SJCRH30 (cell line): ENCODE data around the gene GNG13. TPM values are rescaled to one million over a fixed set of nuclear protein-coding genes. Genes with fewer than 3 reads are reported as not detected.
"Not testable (repeated sequence)": the region's sequence is repeated elsewhere in the genome, so short reads cannot be mapped to it uniquely, and the experiment has no call there.

Experiments used
- DNase-seq, 2 experiments: peaks; one replicate each; pipeline ENCODE4 v3.0.0-alpha.2; 2015 to 2020
- H3K27ac ChIP-seq: fragments of 250-450 bp; sonication (Bioruptor Pico); 2 replicates; pipeline ENCODE4 v1.5.1; 2020; ENCODE audit warnings: mild to moderate bottlenecking, moderate library complexity
- H3K27me3 ChIP-seq: fragments of 250-450 bp; sonication (Bioruptor Pico); 2 replicates; pipeline ENCODE4 v1.5.1; 2020; ENCODE audit warnings: mild to moderate bottlenecking, moderate library complexity
- H3K36me3 ChIP-seq: fragments of 250-450 bp; sonication (Bioruptor Pico); 2 replicates; pipeline ENCODE4 v1.5.1; 2020; ENCODE audit warnings: mild to moderate bottlenecking, moderate library complexity
- H3K4me1 ChIP-seq: fragments of 250-450 bp; sonication (Bioruptor Pico); 2 replicates; pipeline ENCODE4 v1.5.1; 2020; ENCODE audit warnings: mild to moderate bottlenecking, moderate library complexity
- H3K4me3 ChIP-seq: fragments of 250-450 bp; sonication (Bioruptor Pico); 2 replicates; pipeline ENCODE4 v1.5.1; 2020; ENCODE audit warnings: mild to moderate bottlenecking, moderate library complexity
- H3K9me3 ChIP-seq: fragments of 250-450 bp; sonication (Bioruptor Pico); replicated peaks from 2 replicates; pipeline ENCODE4 v1.5.1; 2020; ENCODE audit warnings: mild to moderate bottlenecking, moderate library complexity
- total RNA-seq: library from RNA; depleted of rRNA; stranded (reverse); fragments of >200 nt; shearing (Covaris generic); gene quantifications from 2 replicates; pipeline ENCODE4 v1.2.3, GENCODE V29; 2014

GNG13 gene
- total RNA-seq, 1 experiment from 2014 or later = not detected

DNA sequence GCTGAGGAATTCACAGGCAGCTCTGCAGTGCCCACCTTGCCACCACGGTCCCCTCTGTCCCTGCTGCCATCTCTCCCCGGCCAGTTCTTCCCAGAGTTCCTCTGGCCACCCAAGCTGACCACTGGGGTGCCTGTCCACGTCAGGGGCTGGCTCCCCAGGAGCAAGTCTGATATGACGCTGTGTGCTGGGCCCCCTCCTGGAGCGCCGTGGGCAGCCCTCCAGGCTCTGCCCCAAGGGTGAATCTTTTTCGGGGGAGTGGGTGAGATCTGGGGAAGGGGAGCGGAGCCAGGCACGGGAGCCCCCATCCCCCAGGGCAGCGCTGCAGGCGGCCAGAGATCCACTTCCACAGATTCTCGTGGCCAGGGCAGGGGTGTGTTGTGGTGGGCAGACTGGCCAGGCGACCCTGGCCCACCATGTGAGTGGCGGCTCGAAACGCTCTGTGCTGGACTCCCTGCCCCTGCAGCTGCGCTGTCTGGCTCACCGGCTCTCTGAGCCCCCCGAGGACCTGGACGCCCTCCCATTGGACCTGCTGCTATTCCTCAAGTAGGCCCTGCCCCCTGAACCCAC, 36.3 kb downstream of the GNG13 start:
- H3K4me3 ChIP-seq = no peak overlapping the region
- H3K27ac ChIP-seq = no peak overlapping the region
- DNase-seq = no peak
- no peaks in the 10 kb centered on the region for H3K9me3 ChIP-seq
- H3K4me1 ChIP-seq = no peaks in the 10 kb centered on the region
- H3K27me3 ChIP-seq = peaks cover 29% of the 10 kb centered on the region
- no peaks in the 10 kb centered on the region for H3K36me3 ChIP-seq

- no peak for DNase-seq
- Histone ChIP-seq H3K27ac (no peak overlapping the region), H3K4me3 (no peak overlapping the region), H3K4me1 (no peaks in the 10 kb centered on the region), H3K36me3 (no peaks in the 10 kb centered on the region), H3K27me3 (peaks cover 29% of the 10 kb centered on the region), H3K9me3 (no peaks in the 10 kb centered on the region)
Measured at GRCh38 chr16:763369-764183, 37.0 kb downstream of the GNG13 start.

DNA sequence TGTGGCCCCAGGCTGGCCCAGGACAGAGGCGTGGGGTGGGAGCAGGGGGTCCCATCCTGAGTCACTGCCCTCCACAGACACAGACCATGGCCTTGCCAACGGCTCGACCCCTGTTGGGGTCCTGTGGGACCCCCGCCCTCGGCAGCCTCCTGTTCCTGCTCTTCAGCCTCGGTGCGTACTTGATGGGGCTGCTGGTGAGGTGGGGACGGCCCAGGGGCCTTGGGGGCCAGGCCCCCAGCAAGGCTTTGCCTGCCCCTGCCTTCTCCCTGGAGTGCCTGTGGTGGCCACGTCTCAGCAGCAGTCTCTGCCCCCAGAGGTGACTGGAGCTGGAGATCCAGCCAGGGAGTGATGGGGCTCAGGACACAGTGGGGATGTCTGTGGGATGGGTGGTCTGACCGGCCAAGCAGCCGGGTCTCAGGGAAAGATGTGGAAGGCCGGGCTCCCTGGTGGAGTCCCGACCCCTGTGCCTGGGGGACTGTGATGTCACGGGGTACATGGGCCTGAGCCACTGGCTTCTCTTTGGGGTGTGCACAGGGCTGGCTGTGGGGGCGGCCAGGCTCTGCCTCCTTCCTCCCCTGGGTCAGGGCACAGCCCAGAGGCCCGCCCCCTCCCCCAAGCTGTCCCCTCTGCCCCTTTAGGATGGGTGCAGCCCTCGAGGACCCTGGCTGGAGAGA, 37.8 kb downstream of the GNG13 start:
- Histone ChIP-seq H3K27ac (no peak overlapping the region), H3K27me3 (peaks cover 29% of the 10 kb centered on the region), H3K4me1 (no peaks in the 10 kb centered on the region), H3K9me3 (no peaks in the 10 kb centered on the region), H3K4me3 (no peak overlapping the region), H3K36me3 (no peaks in the 10 kb centered on the region)
- DNase-seq = no peak

DNA sequence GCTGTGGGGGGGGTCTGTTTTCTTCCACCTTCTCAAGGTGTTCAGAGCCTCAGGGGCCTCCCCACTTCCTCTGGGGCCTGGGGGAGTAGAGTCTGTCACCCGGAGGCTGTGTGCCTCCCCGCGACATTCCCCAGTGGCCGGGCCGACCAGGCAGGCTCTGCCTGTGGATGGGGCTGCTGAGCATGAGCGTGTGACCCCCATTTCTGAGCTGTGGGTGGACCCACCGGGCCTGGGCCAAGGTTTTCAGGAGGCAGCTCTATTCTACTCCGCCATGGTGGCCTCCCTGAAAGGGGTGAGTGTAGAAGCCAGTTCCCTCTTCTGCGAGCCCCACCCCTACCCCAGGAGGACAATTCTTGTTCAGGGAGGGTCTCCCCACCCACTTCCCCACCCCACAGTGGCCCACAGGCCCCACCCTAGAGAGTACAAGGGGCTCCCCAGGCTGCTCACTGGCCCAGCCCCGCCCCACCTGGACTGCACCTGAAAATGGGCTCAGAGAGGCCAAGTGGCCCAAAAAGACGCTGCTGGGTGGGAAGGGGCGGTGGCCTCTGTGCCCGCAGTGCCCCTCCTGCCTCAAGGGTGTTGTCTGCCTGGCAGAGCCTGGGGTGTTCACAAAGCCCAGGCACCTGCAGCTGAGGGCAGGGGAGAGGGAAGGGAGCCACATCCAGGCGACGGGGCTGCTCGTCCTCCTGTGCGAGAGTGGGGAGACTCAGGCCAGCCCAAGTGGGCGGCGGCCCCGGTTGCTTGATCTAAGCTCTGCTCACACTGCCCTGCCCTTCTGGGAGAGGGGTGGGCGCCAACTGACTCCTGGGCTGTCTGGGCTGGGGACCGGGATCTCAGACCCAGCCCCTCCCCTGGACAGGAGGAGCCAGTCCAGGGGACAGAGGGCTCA, 38.7 kb downstream of the GNG13 start:
- no peaks in the 10 kb centered on the region for H3K4me1 ChIP-seq
- no peaks in the 10 kb centered on the region for H3K36me3 ChIP-seq
- H3K4me3 ChIP-seq = no peak overlapping the region
- H3K27ac ChIP-seq = no peak overlapping the region
- H3K9me3 ChIP-seq = no peaks in the 10 kb centered on the region
- H3K27me3 ChIP-seq = peaks cover 29% of the 10 kb centered on the region
- DNase-seq = no peak

DNA sequence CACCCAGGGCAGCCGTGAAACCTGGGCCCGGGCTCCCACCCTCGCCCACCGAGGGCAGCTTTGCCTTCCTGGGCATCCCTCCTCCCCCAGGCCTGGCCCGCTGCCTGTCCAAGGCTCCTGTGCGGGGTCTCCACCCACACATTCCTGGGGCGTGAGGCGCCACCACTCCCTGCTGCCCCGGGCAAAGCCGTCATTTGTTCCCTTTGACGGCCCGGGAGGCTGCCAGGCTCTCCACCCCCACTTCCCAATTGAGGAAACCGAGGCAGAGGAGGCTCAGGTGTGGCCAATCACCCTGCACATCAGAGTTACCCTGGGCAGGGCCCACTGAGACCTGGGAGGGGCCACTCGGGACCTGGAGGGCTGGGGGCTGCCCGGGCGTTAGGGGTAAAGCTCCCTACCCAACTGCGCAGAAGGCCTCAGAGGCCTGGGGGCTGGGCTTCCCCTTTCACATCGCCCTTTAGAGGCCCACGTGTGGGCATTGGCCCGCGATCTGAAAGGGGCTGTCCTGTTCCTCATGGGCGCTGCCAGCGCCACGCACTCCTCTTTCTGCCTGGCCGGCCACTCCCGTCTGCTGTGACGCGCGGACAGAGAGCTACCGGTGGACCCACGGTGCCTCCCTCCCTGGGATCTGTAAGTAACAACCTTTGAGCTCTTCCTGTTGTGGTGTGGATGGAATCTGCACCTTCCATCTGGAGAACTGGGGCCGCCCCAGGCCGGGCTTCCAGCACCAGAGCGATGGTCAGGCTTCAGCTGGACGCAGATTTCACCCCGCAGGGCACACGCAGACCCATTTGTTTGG, 39.8 kb downstream of the GNG13 start, which contains the start of gene MSLN:
MSLN (plus strand) TSS at position 190 of the 799 bp plus-strand sequence. CDS start 1,947 bp downstream, outside the sequence.
- DNase-seq = no peak
- H3K4me1 ChIP-seq = no peaks in the 10 kb centered on the region

DNA sequence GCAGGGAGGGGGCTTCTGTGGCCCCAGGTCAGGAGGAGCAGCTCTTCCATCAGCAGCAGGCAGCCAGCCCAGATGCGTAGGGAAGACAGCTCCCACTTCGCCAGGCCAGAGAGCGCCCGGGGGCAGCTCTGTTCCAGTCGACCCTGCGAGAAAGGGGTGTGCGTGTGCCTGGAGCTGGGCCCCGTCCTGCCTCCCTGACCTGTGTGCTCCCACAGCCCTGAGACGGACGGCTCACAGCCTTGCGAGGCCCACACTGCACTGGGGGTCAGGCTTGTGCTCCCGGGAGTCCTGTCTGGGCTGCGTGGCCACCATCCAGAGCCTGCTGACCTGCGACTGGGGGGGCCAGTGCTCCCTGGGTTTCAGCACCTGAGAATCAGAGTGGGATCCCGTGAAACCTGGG, 40.5 kb downstream of the GNG13 start:
- Histone ChIP-seq H3K4me1 (no peaks in the 10 kb centered on the region), H3K27ac (no peak overlapping the region), H3K36me3 (no peaks in the 10 kb centered on the region), H3K4me3 (no peak overlapping the region), H3K27me3 (peaks cover 29% of the 10 kb centered on the region), H3K9me3 (no peaks in the 10 kb centered on the region)
- DNase-seq = no peak

More for the DNA sequence above, 39.8 kb downstream of the GNG13 start, which contains the start of gene MSLN:
- Histone ChIP-seq H3K27me3 (peaks cover 29% of the 10 kb centered on the region), H3K4me3 (no peak within 1 kb of the TSS), H3K36me3 (no peaks in the 10 kb centered on the region), H3K27ac (no peak within 1 kb of the TSS), H3K9me3 (no peaks in the 10 kb centered on the region)

DNA sequence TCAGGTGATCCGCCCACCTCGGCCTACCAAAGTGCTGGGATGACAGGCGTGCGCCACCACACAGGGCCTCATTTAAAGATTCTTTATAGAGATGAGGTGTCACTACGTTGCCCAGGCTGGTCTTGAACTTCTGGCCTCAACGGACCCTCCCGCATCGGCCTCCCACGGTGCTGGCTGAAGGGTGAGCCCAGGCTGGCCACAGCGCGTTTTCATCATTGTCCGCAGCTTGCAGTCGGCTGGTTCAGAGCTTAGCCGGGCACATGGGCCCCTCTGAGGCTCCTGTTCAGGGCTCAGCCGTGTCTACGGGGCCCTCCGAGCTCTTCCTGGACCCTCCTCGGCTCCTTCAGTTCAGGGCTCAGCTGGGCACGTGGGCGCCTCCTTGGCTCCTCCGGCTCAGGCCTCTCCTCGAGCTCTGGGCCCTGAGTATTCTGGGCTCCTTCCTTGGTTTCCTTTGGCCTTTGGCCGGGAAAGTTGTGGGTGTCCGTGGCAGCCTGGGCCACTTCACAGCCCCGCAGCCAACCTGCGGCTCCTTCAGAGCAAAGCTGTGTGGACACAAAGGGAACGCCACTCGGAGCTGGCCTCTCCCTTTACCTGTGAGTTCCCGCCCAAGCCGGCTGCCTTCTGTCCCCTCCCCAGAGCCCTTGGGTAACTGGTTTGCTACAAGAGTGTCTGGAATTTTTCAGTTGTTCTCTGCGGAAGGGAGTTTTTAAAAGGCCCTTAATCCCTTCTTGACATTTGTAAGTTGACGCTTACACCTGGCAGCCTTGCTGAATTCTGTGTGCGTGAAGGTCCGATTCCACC, 41.2 kb downstream of the GNG13 start:
- Histone ChIP-seq H3K9me3 (no peaks in the 10 kb centered on the region), H3K27ac (no peak overlapping the region), H3K4me3 (no peak overlapping the region), H3K27me3 (peaks cover 29% of the 10 kb centered on the region), H3K36me3 (no peaks in the 10 kb centered on the region), H3K4me1 (no peaks in the 10 kb centered on the region)
- DNase-seq = no peak

DNA sequence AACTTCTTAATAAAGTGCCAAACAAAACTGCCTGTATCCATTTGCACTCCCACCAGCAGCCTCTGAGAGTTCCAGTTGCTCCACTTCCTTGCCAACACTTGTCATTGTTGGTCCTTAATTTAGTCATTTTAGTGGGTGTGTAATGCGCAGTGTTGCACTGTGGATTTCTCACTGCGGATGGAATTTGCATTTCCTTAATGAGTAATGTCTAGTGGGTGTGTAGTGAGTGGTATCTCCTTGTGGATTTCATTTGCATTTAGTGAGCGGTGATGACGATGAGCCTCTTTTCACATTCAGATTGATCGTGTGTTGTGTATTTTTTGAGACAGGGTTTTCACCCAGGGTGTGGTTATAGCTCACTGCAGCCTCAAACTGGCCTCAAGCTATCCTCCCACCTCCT, 44.1 kb downstream of the GNG13 start:
- Histone ChIP-seq H3K4me1 (no peaks in the 10 kb centered on the region), H3K9me3 (no peaks in the 10 kb centered on the region), H3K36me3 (no peaks in the 10 kb centered on the region), H3K4me3 (no peak overlapping the region), H3K27ac (no peak overlapping the region), H3K27me3 (peaks cover 31% of the 10 kb centered on the region)
- DNase-seq = no peak

DNA sequence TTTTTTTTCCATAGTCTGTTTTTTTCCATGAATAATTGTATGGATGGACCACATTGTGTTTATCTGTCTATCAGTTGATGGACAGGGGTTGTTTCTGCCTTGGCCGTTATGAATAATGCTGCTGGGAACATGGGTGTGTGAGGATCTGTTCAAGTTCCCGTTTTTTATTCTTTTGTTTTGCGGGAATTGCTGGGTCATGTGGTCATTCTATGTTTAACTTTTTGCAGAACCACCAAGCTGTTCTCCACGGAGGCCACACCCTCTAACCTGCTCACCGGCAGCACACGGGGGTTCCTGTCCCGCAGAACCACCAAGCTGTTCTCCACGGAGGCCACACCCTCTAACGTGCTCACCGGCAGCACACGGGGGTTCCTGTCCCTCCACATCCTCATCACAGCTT, 45.9 kb downstream of the GNG13 start:
- no peak for DNase-seq
- H3K4me3 ChIP-seq = no peak overlapping the region
- no peak overlapping the region for H3K27ac ChIP-seq
- H3K4me1 ChIP-seq = no peaks in the 10 kb centered on the region
- no peaks in the 10 kb centered on the region for H3K9me3 ChIP-seq
- peaks cover 32% of the 10 kb centered on the region for H3K27me3 ChIP-seq
- no peaks in the 10 kb centered on the region for H3K36me3 ChIP-seq

DNA sequence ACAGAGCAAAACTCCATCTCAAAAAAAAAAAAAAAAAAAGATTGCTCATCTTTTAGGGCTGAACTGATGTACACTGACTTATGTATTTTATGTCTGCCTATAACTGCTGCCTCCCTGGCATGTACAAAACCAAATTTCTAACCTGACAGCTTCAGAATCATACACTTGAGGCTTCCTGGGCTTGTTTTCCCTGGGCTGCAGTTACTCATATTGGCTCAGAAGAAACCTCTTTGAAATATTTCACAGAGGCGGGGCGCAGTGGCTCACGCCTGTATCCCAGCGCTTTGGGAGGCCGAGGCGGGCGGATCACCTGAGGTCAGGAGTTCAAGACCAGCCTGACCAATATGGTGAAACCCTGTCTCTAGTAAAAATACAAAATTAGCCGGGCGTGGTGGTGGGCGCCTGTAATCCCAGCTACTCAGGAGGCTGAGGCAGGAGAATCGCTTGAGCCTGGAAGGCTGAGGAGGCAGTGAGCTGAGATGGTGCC, 46.4 kb downstream of the GNG13 start:
- H3K27me3 ChIP-seq = peaks cover 35% of the 10 kb centered on the region
- not testable (repeated sequence) for H3K4me3 ChIP-seq, H3K4me1 ChIP-seq, H3K9me3 ChIP-seq, H3K36me3 ChIP-seq, DNase-seq, H3K27ac ChIP-seq

DNA sequence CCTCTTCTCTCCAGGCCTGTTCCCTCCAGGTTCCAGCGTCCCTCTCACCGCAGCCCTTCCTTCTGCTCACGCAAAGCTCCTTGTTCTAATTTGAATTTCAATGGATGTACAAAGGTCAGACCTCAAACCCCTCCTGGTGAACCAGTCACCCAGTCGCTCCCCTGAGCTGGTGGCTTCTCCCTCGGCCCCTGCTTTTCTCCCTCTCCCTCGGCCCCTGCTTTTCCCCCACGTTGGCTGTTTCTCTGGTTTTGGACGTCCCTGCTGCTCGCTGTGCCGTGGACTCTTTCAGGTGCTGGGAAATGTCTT, 48.6 kb downstream of the GNG13 start:
- Histone ChIP-seq H3K4me3 (no peak overlapping the region), H3K36me3 (no peaks in the 10 kb centered on the region), H3K27ac (no peak overlapping the region), H3K9me3 (no peaks in the 10 kb centered on the region), H3K27me3 (peaks cover 54% of the 10 kb centered on the region), H3K4me1 (no peaks in the 10 kb centered on the region)
- DNase-seq = no peak

- no peak overlapping the region for H3K4me3 ChIP-seq
- H3K27me3 ChIP-seq = peaks cover 56% of the 10 kb centered on the region
- DNase-seq = no peak
- H3K27ac ChIP-seq = no peak overlapping the region
- no peaks in the 10 kb centered on the region for H3K36me3 ChIP-seq
- H3K9me3 ChIP-seq = no peaks in the 10 kb centered on the region
- no peaks in the 10 kb centered on the region for H3K4me1 ChIP-seq
Measured at GRCh38 chr16:751152-752006, 49.2 kb downstream of the GNG13 start.
